Peyer's patch (tissue), 4 donors: ENCODE data around the gene ALDH9A1. TPM values are rescaled to one million over a fixed set of nuclear protein-coding genes. Genes with fewer than 3 reads are reported as not detected.
"Not testable (repeated sequence)": the region's sequence is repeated elsewhere in the genome, so short reads cannot be mapped to it uniquely, and the experiment has no call there.

Source experiments
- DNase-seq, 3 donors: peaks; one replicate each; pipeline ENCODE4 v3.0.0-alpha.2; 2017 to 2019
- H3K27ac ChIP-seq, 4 donors: fragments of 200-600 bp; sonication (generic); one replicate each; pipeline ENCODE4 v1.5.1; 2016 to 2019
- H3K27me3 ChIP-seq, 2 donors: fragments of 200-600 bp; sonication (generic); one replicate each; pipeline ENCODE4 v1.5.1; 2019
- H3K36me3 ChIP-seq, 3 donors: fragments of 200-600 bp; sonication (generic); one replicate each; pipeline ENCODE4 v1.5.1; 2016 to 2019
- H3K4me1 ChIP-seq, 4 donors: fragments of 200-600 bp; sonication (generic); one replicate each; pipeline ENCODE4 v1.5.1; 2016 to 2019
- H3K4me3 ChIP-seq, 4 donors: fragments of 200-600 bp; sonication (generic); 1 replicate in 3 of 4; 2 replicates in 1 of 4; pipeline ENCODE4 v1.5.1; 2016 to 2019; ENCODE audit warnings: mild to moderate bottlenecking in 1 of 4
- H3K9me3 ChIP-seq, 4 donors: fragments of 200-600 bp; sonication (generic); one replicate each; pipeline ENCODE4 v1.5.1; 2016 to 2019; ENCODE audit warnings: mild to moderate bottlenecking in 1 of 4
- POLR2A ChIP-seq, 2 donors: fragments of 450-650 bp; IDR thresholded peaks; one replicate each; pipeline ENCODE4 v1.5.1; 2017; ENCODE audit warnings: antibody characterized with exemption in 2 of 2, mild to moderate bottlenecking in 2 of 2, moderate library complexity in 2 of 2
- total RNA-seq, 4 donors: library from RNA; depleted of rRNA; stranded (reverse); fragments of >200 nt; gene quantifications; one replicate each; pipeline ENCODE4 v1.1.0, GENCODE V29; 2016
- TF ChIP-seq, protein P1 (sequence below), 6 experiments: fragments of 450-650 bp in 4 of 6; fragments of 200-600 bp in 2 of 6; sonication (generic) in 1 of 6; IDR thresholded peaks; one replicate each; pipeline ENCODE4 v1.5.1; 2017 to 2019; ENCODE audit warnings: antibody characterized with exemption in 6 of 6, mild to moderate bottlenecking in 3 of 6, moderate library complexity in 1 of 6

The ALDH9A1 gene
- total RNA-seq, 4 donors from 2014 or later: 54.5 to 104 (median 74.0) TPM

DNA sequence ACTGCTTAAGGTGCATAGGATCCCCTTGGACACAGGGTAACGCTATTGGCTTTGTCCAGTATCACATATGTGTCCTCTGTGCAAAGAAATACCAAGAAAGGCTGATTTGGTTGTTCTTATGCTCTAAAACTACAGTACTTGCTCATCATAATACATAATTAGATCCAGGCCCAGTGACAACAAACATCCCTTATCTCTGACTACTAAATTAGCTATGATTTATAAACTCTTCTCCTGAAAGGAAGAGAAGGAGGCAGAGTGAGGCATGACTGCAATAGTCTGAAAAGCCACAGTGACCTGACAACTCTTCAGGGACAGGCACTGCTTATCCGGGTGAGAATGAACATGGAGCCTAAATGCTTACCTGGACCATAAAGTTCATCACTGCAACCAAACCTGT is 36.7 kb downstream of the ALDH9A1 start:
- TF ChIP-seq, protein P1, sequence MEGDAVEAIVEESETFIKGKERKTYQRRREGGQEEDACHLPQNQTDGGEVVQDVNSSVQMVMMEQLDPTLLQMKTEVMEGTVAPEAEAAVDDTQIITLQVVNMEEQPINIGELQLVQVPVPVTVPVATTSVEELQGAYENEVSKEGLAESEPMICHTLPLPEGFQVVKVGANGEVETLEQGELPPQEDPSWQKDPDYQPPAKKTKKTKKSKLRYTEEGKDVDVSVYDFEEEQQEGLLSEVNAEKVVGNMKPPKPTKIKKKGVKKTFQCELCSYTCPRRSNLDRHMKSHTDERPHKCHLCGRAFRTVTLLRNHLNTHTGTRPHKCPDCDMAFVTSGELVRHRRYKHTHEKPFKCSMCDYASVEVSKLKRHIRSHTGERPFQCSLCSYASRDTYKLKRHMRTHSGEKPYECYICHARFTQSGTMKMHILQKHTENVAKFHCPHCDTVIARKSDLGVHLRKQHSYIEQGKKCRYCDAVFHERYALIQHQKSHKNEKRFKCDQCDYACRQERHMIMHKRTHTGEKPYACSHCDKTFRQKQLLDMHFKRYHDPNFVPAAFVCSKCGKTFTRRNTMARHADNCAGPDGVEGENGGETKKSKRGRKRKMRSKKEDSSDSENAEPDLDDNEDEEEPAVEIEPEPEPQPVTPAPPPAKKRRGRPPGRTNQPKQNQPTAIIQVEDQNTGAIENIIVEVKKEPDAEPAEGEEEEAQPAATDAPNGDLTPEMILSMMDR (IDR thresholded peaks at IDR 0.05): no peak
- no peak for TF ChIP-seq POLR2A (IDR thresholded peaks at IDR 0.05)
- Histone ChIP-seq H3K27me3 (no peaks in the 10 kb centered on the region), H3K4me1 (no peaks in the 10 kb centered on the region), H3K36me3 (peaks cover 0 to 63% (median 0%) of the 10 kb centered on the region in 3 donors), H3K9me3 (no peaks in the 10 kb centered on the region), H3K27ac (no peak overlapping the region), H3K4me3 (no peak overlapping the region)
- no peak for DNase-seq

- TF ChIP-seq, protein P1 (IDR thresholded peaks at IDR 0.05): no peak
- no peak for TF ChIP-seq POLR2A (IDR thresholded peaks at IDR 0.05)
- no peak for DNase-seq
- H3K4me3 ChIP-seq: no peak overlapping the region
- no peaks in the 10 kb centered on the region for H3K9me3 ChIP-seq
- H3K27ac ChIP-seq: peak overlapping the region in 1 of 4 donors; percentile 3
- no peaks in the 10 kb centered on the region for H3K27me3 ChIP-seq
- H3K4me1 ChIP-seq: no peaks in the 10 kb centered on the region
- peaks cover 0 to 69% (median 0%) of the 10 kb centered on the region in 3 donors for H3K36me3 ChIP-seq
Observed at GRCh38 chr1:165659581-165659895, 38.8 kb downstream of the ALDH9A1 start.

DNA sequence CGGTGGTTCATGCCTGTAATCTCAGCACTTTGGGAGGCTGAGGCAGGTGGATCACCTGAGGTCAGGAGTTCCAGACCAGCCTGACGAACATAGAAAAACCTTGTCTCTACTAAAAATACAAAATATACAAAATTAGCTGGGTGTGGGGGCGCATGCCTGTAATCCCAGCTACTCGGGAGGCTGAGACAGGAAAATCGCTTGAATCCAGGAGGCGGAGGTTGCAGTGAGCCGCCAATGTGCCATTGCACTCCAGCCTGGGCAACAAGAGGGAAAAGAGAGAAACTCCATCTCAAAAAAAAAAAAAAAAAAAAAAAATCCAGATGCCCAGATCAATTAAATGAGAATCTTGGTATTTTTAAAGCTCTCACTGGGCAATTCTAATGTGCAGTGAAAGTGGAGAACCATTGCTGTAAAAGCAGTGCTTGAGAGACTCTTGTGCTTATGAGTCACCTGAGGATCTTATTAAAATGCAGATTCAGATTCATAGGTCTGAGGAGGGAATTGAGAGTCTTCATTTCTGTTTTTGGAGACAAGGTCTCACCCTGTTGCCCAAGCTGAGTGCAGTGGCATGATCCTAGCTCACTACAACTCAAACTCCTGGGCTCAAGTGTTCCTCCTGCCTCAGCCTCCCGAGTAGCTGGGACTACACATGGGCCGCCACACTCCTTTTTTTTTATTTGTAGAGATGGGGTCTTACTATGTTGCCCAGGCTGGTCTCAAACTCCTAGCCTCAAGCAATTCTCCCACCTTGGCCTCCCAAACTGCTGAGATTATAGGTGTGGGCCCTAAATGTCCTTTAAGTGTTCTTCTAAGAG is 39.4 kb downstream of the ALDH9A1 start:
- H3K4me1 ChIP-seq, H3K4me3 ChIP-seq, DNase-seq, H3K9me3 ChIP-seq, H3K27me3 ChIP-seq: not testable (repeated sequence)
- peaks cover 0 to 69% (median 0%) of the 10 kb centered on the region in 3 donors for H3K36me3 ChIP-seq
- peak overlapping the region in 1 of 4 donors; percentile 3 for H3K27ac ChIP-seq

DNA sequence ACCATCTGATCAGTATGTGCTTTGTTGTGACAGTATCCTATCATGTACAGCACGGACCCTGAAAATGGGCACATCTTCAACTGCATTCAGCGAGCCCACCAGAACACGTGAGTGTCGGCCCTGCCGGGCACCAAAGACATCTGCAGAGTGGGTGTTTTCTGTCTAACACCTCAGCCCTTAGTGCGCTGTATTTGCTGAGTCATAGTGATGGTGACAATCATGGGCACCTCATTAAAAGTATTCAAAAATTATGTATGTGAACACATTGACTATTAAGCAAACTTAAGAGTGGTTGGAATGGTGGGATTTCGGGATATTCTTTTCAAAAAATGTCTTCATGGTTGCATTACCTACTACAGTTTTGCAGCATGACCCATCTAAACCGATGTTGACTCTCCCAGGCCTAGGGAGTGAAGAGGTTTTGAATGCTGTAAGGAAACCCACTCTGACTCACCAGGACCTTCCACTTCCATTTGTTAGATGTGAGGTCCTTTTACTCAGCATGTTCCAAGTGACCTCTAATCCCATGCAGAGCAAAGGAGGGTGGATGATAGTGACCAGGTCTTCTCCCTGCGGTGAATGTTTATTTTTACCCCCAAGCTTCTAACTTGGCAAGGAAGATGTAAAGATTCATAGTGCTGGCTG is 47.3 kb downstream of the ALDH9A1 start:
- TF ChIP-seq, protein P1 (IDR thresholded peaks at IDR 0.05): no peak
- no peak for TF ChIP-seq POLR2A (IDR thresholded peaks at IDR 0.05)
- DNase-seq: no peak
- no peak overlapping the region for H3K4me3 ChIP-seq
- H3K4me1 ChIP-seq: peaks cover 0 to 22% (median 5%) of the 10 kb centered on the region in 4 donors
- no peaks in the 10 kb centered on the region for H3K27me3 ChIP-seq
- H3K36me3 ChIP-seq: peaks cover 0 to 61% (median 0%) of the 10 kb centered on the region in 3 donors
- H3K9me3 ChIP-seq: no peaks in the 10 kb centered on the region
- no peak overlapping the region for H3K27ac ChIP-seq

DNA sequence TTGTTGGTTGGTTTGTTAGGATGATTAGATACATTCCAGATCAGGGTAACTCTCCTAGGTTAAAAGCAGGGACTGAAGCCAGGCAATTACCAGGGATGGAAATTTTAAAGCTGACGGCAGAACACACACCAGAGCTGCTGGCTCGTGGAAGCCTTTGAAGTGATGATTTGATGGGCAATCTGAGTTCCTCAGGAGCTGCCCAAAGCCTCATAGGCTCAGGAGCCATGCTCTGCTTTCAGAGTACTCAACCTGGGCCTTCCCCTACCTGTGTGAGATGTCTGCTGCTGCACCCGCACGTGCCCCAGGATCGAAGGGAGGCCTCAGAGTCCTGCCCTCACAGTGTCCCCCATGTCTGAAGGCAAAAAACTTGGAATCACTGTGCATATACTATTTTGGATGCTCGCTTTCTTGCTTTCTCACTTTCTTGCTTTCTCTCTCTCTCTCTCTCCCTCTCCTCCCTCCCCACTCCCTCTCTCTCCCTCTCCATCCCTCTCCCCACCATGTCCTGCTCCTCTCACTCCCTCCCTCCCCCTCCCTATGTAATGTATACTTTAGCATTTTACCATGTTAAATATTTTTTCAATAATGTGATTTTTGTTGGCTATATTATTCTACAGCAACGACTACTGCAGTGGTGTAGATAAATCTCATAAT is 49.3 kb downstream of the ALDH9A1 start:
- TF ChIP-seq, protein P1 (IDR thresholded peaks at IDR 0.05): no peak
- no peak for TF ChIP-seq POLR2A (IDR thresholded peaks at IDR 0.05)
- no peaks in the 10 kb centered on the region for H3K9me3 ChIP-seq
- H3K27ac ChIP-seq: no peak overlapping the region
- peaks cover 0 to 40% (median 0%) of the 10 kb centered on the region in 3 donors for H3K36me3 ChIP-seq
- no peak overlapping the region for H3K4me3 ChIP-seq
- H3K27me3 ChIP-seq: no peaks in the 10 kb centered on the region
- peaks cover 0 to 30% (median 5%) of the 10 kb centered on the region in 4 donors for H3K4me1 ChIP-seq
- DNase-seq: no peak

GRCh38 chr1:165647970-165648369 is 50.4 kb downstream of the ALDH9A1 start:
- peak overlapping the region in 3 of 4 donors; percentile 28 to 89 (median 79) for H3K27ac ChIP-seq
- no peak for DNase-seq
- no peaks in the 10 kb centered on the region for H3K9me3 ChIP-seq

More at GRCh38 chr1:165647970-165648369, 50.4 kb downstream of the ALDH9A1 start:
- Histone ChIP-seq H3K36me3 (peaks cover 0 to 30% (median 0%) of the 10 kb centered on the region in 3 donors), H3K27me3 (no peaks in the 10 kb centered on the region), H3K4me3 (no peak overlapping the region), H3K4me1 (peaks cover 0 to 30% (median 5%) of the 10 kb centered on the region in 4 donors)
- TF ChIP-seq, protein P1 (IDR thresholded peaks at IDR 0.05): no peak
- TF ChIP-seq POLR2A (IDR thresholded peaks at IDR 0.05): no peak
